HCT116 (cell line): ENCODE results near the gene BPIFB4. TPM values are rescaled to one million over a fixed set of nuclear protein-coding genes. Genes with fewer than 3 reads are reported as not detected.

Experiments
- ATAC-seq: fragments of 200-7000 bp; cut with Tn5 transposase; 2 replicates; pipeline ENCODE4 v1.9.1; 2020; ENCODE audit warnings: mild to moderate bottlenecking, moderate library complexity
- BruUV-seq: library from RNA; stranded (reverse); fragments of 400-500 nt; replicated peaks from 2 replicates; lab custom pipeline; 2021; lab: Mats Ljungman, UMichigan
- CTCF ChIA-PET: fragments of 300-600 bp; sonication (Branson Sonifier 250); formaldehyde crosslinking; loops from one replicate; lab custom pipeline; 2021; ENCODE audit warnings: antibody characterized with exemption; lab: Charles Lee
- POLR2A ChIA-PET: fragments of 300-600, 350-600 bp; sonication (Branson Sonifier 250); formaldehyde crosslinking; loops from one replicate; lab custom pipeline; 2021; ENCODE audit warnings: antibody characterized with exemption; lab: Charles Lee
- RAD21 ChIA-PET, 2 experiments: fragments of 300-600 bp; sonication (Branson Sonifier 250); formaldehyde crosslinking; loops; one replicate each; lab custom pipeline; 2023; ENCODE audit warnings: low total read pairs in 2 of 2; ENCODE audit not compliant: uncharacterized antibody in 2 of 2, unreplicated experiment in 2 of 2, low non-redundant PET in 1 of 2; lab: Charles Lee
- DNase-seq: peaks from one replicate; pipeline ENCODE4 v3.0.0-alpha.2; 2010; ENCODE audit warnings: low read depth, low spot score
- H2AFZ ChIP-seq: fragments of 200-600 bp; shearing (Covaris generic), sonication (generic); 2 replicates; pipeline ENCODE4 v1.6.1; 2017; ENCODE audit warnings: low read depth, mixed run types, mixed read lengths, antibody characterized with exemption, low read length; ENCODE audit not compliant: poor library complexity, severe bottlenecking
- H3K27ac ChIP-seq: 2 replicates; pipeline ENCODE4 v1.5.1; 2012; ENCODE audit warnings: low read depth, low read length
- H3K27me3 ChIP-seq: fragments of 200-600 bp; sonication (generic); 2 replicates; pipeline ENCODE4 v1.6.1; 2016; ENCODE audit warnings: mixed run types, low read length, mixed read lengths; ENCODE audit not compliant: insufficient read depth
- H3K36me3 ChIP-seq, 2 experiments: fragments of 200-500 bp in 1 of 2; fragments of 200-600 bp in 1 of 2; sonication (Bioruptor generic) in 1 of 2; sonication (generic) in 1 of 2; 2 replicates each; pipeline versions ENCODE4 v1.5.1 to v1.6.1; 2014 to 2016; ENCODE audit warnings: low read length in 2 of 2, inconsistent platforms in 1 of 2, mixed read lengths in 1 of 2, mixed run types in 1 of 2; ENCODE audit not compliant: insufficient read depth in 2 of 2, control insufficient read depth in 1 of 2
- H3K4me1 ChIP-seq, 2 experiments: fragments of 200-600 bp in 1 of 2; sonication (generic) in 1 of 2; 2 replicates each; pipeline versions ENCODE4 v1.5.1 to v1.6.1; 2012 to 2017; ENCODE audit warnings: low read length in 2 of 2, inconsistent platforms in 1 of 2, mild to moderate bottlenecking in 1 of 2, mixed read lengths in 1 of 2, mixed run types in 1 of 2, moderate library complexity in 1 of 2; ENCODE audit not compliant: insufficient read depth in 2 of 2, control insufficient read depth in 1 of 2
- H3K4me2 ChIP-seq: fragments of 200-600 bp; sonication (generic); 2 replicates; pipeline ENCODE4 v1.6.1; 2017; ENCODE audit warnings: mixed run types, low read length, mixed read lengths
- H3K4me3 ChIP-seq, 2 experiments: fragments of 200-600 bp in 1 of 2; sonication (generic) in 1 of 2; replicated peaks in 1 of 2; 2 replicates each; pipeline ENCODE4 v1.5.1; 2011 to 2016; ENCODE audit warnings: low read length in 2 of 2, control low read depth in 1 of 2, low read depth in 1 of 2, mild to moderate bottlenecking in 1 of 2, mixed read lengths in 1 of 2, mixed run types in 1 of 2
- H3K79me2 ChIP-seq: fragments of 200-600 bp; sonication (generic); 2 replicates; pipeline ENCODE4 v1.6.1; 2017; ENCODE audit warnings: mild to moderate bottlenecking, mixed run types, low read length, moderate library complexity, mixed read lengths; ENCODE audit not compliant: insufficient read depth
- H3K9ac ChIP-seq: fragments of 200-600 bp; sonication (generic); 2 replicates; pipeline ENCODE4 v1.6.1; 2016; ENCODE audit warnings: low read length, mixed read lengths
- H3K9me2 ChIP-seq: fragments of 200-600 bp; sonication (generic), shearing (Covaris generic); 2 replicates; pipeline ENCODE4 v1.6.1; 2017; ENCODE audit warnings: mixed run types, mild to moderate bottlenecking, moderate library complexity; ENCODE audit not compliant: insufficient read depth
- H3K9me3 ChIP-seq, 2 experiments: fragments of 200-500 bp in 1 of 2; fragments of 200-600 bp in 1 of 2; sonication (Bioruptor generic) in 1 of 2; sonication (generic) in 1 of 2; 2 replicates each; pipeline ENCODE4 v1.6.1; 2014 to 2017; ENCODE audit warnings: low read length in 2 of 2, mixed read lengths in 2 of 2, inconsistent platforms in 1 of 2, low read depth in 1 of 2, mild to moderate bottlenecking in 1 of 2, mixed run types in 1 of 2, moderate library complexity in 1 of 2; ENCODE audit not compliant: control insufficient read depth in 1 of 2, insufficient read depth in 1 of 2
- H4K20me1 ChIP-seq: fragments of 200-600 bp; sonication (generic), shearing (Covaris generic); 2 replicates; pipeline ENCODE4 v1.6.1; 2017; ENCODE audit warnings: mixed run types, mild to moderate bottlenecking, moderate library complexity; ENCODE audit not compliant: insufficient read depth
- CEBPB ChIP-seq: IDR thresholded peaks from 2 replicates; pipeline ENCODE4 v1.6.1; 2012; ENCODE audit warnings: low read depth
- JUND ChIP-seq: IDR thresholded peaks from 2 replicates; pipeline ENCODE4 v1.6.1; 2012
- REST ChIP-seq: IDR thresholded peaks from 2 replicates; pipeline ENCODE4 v1.6.1; 2012; ENCODE audit warnings: low read depth
- SP1 ChIP-seq: IDR thresholded peaks from 2 replicates; pipeline ENCODE4 v1.6.1; 2012; ENCODE audit warnings: low read depth
- YY1 ChIP-seq: IDR thresholded peaks from 2 replicates; pipeline ENCODE4 v1.6.1; 2011; ENCODE audit warnings: low read length, low read depth, moderate library complexity, mild to moderate bottlenecking; ENCODE audit not compliant: insufficient replicate concordance; ENCODE audit errors: extremely low read depth
- ZBTB33 ChIP-seq: IDR thresholded peaks from 2 replicates; pipeline ENCODE4 v1.6.1; 2011; ENCODE audit warnings: mild to moderate bottlenecking, low read length, moderate library complexity; ENCODE audit not compliant: insufficient replicate concordance; ENCODE audit errors: extremely low read depth
- ZFX ChIP-seq: fragments of 450-650 bp; IDR thresholded peaks from 2 replicates; pipeline ENCODE4 v1.6.1; 2017
- ZNF274 ChIP-seq: fragments of 200-500 bp; sonication (Bioruptor generic); IDR thresholded peaks from 2 replicates; pipeline ENCODE4 v1.6.1; 2014; ENCODE audit warnings: mild to moderate bottlenecking, low read depth, low read length, inconsistent platforms
- intact Hi-C: fragments of 100-400 bp; cut with micrococcal nuclease; formaldehyde crosslinking; loops from 2 replicates; pipeline ENCODE4 v1.10.0; 2022
- total RNA-seq: library from RNA; stranded (reverse); gene quantifications from one replicate; pipeline ENCODE4 v1.2.1, GENCODE V29; 2021; ENCODE audit not compliant: unreplicated experiment

The BPIFB4 gene
- total RNA-seq, 1 experiment from 2014 or later: not detected

GRCh38 chr20:33034115-33034514, 45.3 kb upstream of the BPIFB4 start (continued):
- no peak for TF ChIP-seq ZBTB33
- TF ChIP-seq JUND: no peak
- TF ChIP-seq CEBPB: no peak

GRCh38 chr20:33034901-33035492, 44.4 kb upstream of the BPIFB4 start:
- ATAC-seq: no peak
- H4K20me1 ChIP-seq: no peaks in the 10 kb centered on the region
- DNase-seq: no peak
- no peaks in the 10 kb centered on the region for H3K79me2 ChIP-seq
- ChIA-PET RAD21 (no interaction called here), CTCF (no interaction called here), POLR2A (no interaction called here)
- intact Hi-C loops: no loop called here
- H2AFZ ChIP-seq: no peak overlapping the region
- H3K4me1 ChIP-seq: no peaks in the 10 kb centered on the region
- no peaks in the 10 kb centered on the region for H3K36me3 ChIP-seq
- no peak overlapping the region for H3K27ac ChIP-seq
- no peak overlapping the region for H3K4me3 ChIP-seq
- no peaks in the 10 kb centered on the region for H3K9me3 ChIP-seq
- no peak overlapping the region for H3K4me2 ChIP-seq
- no peak overlapping the region for H3K9ac ChIP-seq
- peaks cover 31% of the 10 kb centered on the region; the same call in 1 of the 2 replicates for H3K27me3 ChIP-seq
- no peaks in the 10 kb centered on the region for H3K9me2 ChIP-seq
- BruUV-seq: no TSS peak
- TF ChIP-seq ZNF274 (no peak), ZFX (no peak), YY1 (no peak), SP1 (no peak), REST (no peak)
